Glutamatergic neuron (in vitro differentiated cells): ENCODE results near the gene CXXC4. TPM values are rescaled to one million over a fixed set of nuclear protein-coding genes. Genes with fewer than 3 reads are reported as not detected.

Experiments used
- DNase-seq: peaks from one replicate; pipeline ENCODE4 v3.0.0; 2022
- H3K27ac Mint-ChIP-seq: one replicate; pipeline ENCODE4 v1.8.0; 2020; ENCODE audit warnings: mild to moderate bottlenecking, mixed read lengths, inconsistent platforms; ENCODE audit not compliant: unreplicated experiment
- H3K27me3 Mint-ChIP-seq: one replicate; pipeline ENCODE4 v1.8.0; 2020; ENCODE audit warnings: mild to moderate bottlenecking, moderate library complexity, mixed read lengths, inconsistent platforms; ENCODE audit not compliant: unreplicated experiment
- H3K36me3 Mint-ChIP-seq: one replicate; pipeline ENCODE4 v1.8.0; 2020; ENCODE audit warnings: mild to moderate bottlenecking, mixed read lengths, inconsistent platforms; ENCODE audit not compliant: unreplicated experiment
- H3K4me1 Mint-ChIP-seq: one replicate; pipeline ENCODE4 v1.8.0; 2020; ENCODE audit warnings: mild to moderate bottlenecking, low read depth, mixed read lengths, inconsistent platforms; ENCODE audit not compliant: unreplicated experiment
- H3K4me3 Mint-ChIP-seq: one replicate; pipeline ENCODE4 v1.8.0; 2020; ENCODE audit warnings: mild to moderate bottlenecking, mixed read lengths, inconsistent platforms; ENCODE audit not compliant: unreplicated experiment
- H3K9me3 Mint-ChIP-seq: one replicate; pipeline ENCODE4 v1.8.0; 2020; ENCODE audit warnings: mild to moderate bottlenecking, moderate library complexity, mixed read lengths, inconsistent platforms; ENCODE audit not compliant: unreplicated experiment
- total RNA-seq: library from RNA; stranded (reverse); fragmentation: NEBNext Ultra II Directional; extraction: Animal tissue kit (Norgen Biotek cat#: 25700); gene quantifications from one replicate; pipeline ENCODE4 v1.2.1, GENCODE V29; 2021; ENCODE audit not compliant: unreplicated experiment
- TF ChIP-seq, protein P1 (sequence below): fragments of 200-600 bp; sonication (generic); IDR thresholded peaks from one replicate; pipeline ENCODE4 v1.5.0; 2021; ENCODE audit not compliant: partially characterized antibody, unreplicated experiment

CXXC4 gene
- total RNA-seq, 1 donor from 2014 or later = 21.8 TPM

DNA sequence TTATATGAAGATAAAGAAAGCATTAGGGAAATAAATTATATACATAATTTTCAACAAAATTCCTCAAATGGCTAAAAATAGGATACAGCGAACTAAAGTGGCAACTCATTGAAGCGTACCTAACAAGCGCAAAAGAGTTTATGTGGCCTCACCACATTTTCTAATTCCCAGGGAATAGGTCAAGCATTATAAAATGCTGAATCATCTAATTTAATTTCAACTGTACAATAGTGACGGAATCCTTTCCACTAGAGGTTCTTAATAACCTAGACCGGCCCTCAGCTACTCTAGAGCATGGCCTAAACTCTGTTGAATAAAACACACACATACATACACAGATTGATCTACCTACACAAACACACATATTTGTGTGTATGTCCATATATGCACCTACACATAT, 29.1 kb downstream of the CXXC4 start:
- no peaks in the 10 kb centered on the region for H3K4me1 Mint-ChIP-seq

DNA sequence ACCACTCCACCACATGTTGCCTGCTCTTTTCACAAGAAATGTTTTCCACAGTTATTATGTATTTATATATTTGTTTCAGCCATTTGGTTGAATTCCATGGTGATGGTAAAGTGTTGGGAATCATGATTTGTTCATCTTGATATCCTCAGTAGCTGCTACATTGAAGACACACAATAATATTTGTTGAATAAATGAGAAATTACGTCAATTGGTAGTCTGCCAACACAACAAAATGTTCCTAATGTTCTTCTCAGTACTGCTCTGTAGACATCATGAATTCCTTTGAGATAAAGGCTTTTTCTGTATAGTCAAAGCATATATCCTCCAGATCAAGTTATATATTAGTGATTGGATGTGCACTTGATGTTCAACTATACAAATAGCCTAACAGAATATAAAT, 29.5 kb downstream of the CXXC4 start:
- Mint-ChIP-seq H3K27ac (no peak overlapping the region), H3K4me1 (no peaks in the 10 kb centered on the region), H3K27me3 (no peaks in the 10 kb centered on the region), H3K9me3 (no peaks in the 10 kb centered on the region), H3K4me3 (no peak overlapping the region), H3K36me3 (no peaks in the 10 kb centered on the region)
- TF ChIP-seq, protein P1, sequence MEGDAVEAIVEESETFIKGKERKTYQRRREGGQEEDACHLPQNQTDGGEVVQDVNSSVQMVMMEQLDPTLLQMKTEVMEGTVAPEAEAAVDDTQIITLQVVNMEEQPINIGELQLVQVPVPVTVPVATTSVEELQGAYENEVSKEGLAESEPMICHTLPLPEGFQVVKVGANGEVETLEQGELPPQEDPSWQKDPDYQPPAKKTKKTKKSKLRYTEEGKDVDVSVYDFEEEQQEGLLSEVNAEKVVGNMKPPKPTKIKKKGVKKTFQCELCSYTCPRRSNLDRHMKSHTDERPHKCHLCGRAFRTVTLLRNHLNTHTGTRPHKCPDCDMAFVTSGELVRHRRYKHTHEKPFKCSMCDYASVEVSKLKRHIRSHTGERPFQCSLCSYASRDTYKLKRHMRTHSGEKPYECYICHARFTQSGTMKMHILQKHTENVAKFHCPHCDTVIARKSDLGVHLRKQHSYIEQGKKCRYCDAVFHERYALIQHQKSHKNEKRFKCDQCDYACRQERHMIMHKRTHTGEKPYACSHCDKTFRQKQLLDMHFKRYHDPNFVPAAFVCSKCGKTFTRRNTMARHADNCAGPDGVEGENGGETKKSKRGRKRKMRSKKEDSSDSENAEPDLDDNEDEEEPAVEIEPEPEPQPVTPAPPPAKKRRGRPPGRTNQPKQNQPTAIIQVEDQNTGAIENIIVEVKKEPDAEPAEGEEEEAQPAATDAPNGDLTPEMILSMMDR = no peak
- no peak for DNase-seq

More for the DNA sequence above, 29.1 kb downstream of the CXXC4 start:
- no peaks in the 10 kb centered on the region for H3K27me3 Mint-ChIP-seq
- H3K4me3 Mint-ChIP-seq = no peak overlapping the region
- TF ChIP-seq, protein P1 = no peak
- H3K27ac Mint-ChIP-seq = no peak overlapping the region
- DNase-seq = no peak
- no peaks in the 10 kb centered on the region for H3K9me3 Mint-ChIP-seq
- H3K36me3 Mint-ChIP-seq = no peaks in the 10 kb centered on the region

DNA sequence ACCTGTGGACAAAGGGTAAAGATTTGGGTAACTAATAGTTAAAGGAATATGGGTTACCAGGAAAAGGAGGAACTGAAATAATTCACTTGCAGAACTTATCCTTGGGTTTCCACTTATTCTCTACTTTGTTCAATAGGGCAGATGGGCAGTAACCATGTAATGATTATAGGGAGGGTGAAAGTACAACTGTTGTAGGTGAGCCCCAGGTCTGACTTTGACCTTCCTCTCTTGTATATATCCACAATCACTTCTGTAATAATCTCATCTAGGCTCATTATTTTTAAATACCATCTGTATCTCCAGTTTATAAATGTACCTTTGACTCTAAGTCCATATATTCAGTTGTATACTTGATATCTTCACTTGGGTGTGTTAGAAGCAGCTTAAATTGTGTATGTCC, 32.1 kb downstream of the CXXC4 start:
- Mint-ChIP-seq H3K4me1 (peaks cover 3% of the 10 kb centered on the region), H3K27me3 (no peaks in the 10 kb centered on the region), H3K36me3 (no peaks in the 10 kb centered on the region), H3K4me3 (no peak overlapping the region), H3K27ac (no peak overlapping the region), H3K9me3 (no peaks in the 10 kb centered on the region)
- TF ChIP-seq, protein P1 = no peak
- no peak for DNase-seq

DNA sequence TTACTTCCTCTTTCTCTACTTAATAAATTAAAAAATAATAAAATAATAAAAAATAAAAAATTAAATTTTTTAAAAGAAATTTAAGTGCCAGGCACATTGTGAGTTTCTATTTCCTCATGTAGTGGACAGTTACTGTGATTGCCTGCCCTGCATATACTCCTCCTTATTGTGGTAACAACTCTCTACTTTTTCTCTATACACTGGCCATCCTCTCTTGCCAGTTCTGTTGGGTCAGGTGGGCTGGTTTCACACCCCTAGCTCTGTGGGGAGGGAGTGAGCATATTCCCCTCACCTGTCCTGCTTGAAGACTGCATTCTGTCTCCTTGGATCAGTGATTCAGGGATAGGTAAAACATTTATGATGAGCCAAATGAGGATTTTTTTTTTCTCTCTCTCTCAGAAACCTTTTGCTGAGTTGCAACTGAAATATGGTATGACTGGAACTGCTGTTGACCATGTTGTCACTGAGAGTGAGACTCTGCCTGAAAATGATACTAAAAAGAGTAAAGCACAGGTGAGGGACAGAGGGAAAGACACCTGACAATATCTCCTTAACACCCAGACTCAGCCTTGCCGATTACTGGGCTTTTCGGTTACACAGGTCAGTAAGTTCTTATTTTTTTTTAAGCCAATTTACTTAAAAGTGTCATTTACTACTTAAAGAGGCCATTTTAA, 37.2 kb downstream of the CXXC4 start:
- no peak for DNase-seq
- TF ChIP-seq, protein P1 = no peak
- H3K27ac Mint-ChIP-seq = no peak overlapping the region
- no peaks in the 10 kb centered on the region for H3K36me3 Mint-ChIP-seq
- no peaks in the 10 kb centered on the region for H3K27me3 Mint-ChIP-seq
- H3K9me3 Mint-ChIP-seq = no peaks in the 10 kb centered on the region
- H3K4me3 Mint-ChIP-seq = no peak overlapping the region
- peaks cover 7% of the 10 kb centered on the region for H3K4me1 Mint-ChIP-seq

DNA sequence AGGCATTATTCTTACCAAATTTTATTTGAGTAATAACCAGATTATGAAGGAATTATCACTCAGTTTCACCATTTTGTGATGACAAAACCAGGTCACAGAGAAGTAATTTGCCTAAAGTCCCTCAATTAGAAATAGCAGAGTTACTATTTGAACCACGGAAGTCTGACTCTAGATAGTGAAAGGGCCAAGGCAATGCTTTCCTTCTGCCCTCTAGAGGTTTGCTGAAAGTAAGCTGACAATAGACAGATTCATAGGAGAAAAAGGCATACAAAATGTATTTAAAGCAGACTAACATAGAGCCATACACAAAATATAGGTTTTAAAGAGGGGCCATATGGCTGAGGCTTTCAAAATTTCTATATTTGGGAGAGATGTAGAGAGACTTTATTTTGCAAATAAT, 43.1 kb downstream of the CXXC4 start:
- TF ChIP-seq, protein P1 = no peak
- H3K27ac Mint-ChIP-seq = no peak overlapping the region
- H3K27me3 Mint-ChIP-seq = no peaks in the 10 kb centered on the region
- no peaks in the 10 kb centered on the region for H3K36me3 Mint-ChIP-seq
- H3K4me1 Mint-ChIP-seq = peaks cover 5% of the 10 kb centered on the region
- DNase-seq = no peak
- H3K9me3 Mint-ChIP-seq = no peaks in the 10 kb centered on the region
- H3K4me3 Mint-ChIP-seq = no peak overlapping the region
